HFF-Myc (cell line): ENCODE data around the gene GSTM2.

Experiments
- DNase-seq: peaks from one replicate; pipeline ENCODE4 v3.0.0-alpha.2; 2011; ENCODE audit warnings: low read depth; ENCODE audit errors: extremely low read depth
- H3K4me3 ChIP-seq: replicated peaks from 2 replicates; pipeline ENCODE4 v1.5.1; 2011; ENCODE audit warnings: low read depth, mild to moderate bottlenecking, control low read depth, low read length
- TF ChIP-seq, protein P1 (sequence below): IDR thresholded peaks from 2 replicates; pipeline ENCODE4 v1.5.1; 2012; ENCODE audit warnings: mild to moderate bottlenecking, low read depth, low read length, control low read depth; ENCODE audit errors: missing control alignments

GSTM2 gene

DNA sequence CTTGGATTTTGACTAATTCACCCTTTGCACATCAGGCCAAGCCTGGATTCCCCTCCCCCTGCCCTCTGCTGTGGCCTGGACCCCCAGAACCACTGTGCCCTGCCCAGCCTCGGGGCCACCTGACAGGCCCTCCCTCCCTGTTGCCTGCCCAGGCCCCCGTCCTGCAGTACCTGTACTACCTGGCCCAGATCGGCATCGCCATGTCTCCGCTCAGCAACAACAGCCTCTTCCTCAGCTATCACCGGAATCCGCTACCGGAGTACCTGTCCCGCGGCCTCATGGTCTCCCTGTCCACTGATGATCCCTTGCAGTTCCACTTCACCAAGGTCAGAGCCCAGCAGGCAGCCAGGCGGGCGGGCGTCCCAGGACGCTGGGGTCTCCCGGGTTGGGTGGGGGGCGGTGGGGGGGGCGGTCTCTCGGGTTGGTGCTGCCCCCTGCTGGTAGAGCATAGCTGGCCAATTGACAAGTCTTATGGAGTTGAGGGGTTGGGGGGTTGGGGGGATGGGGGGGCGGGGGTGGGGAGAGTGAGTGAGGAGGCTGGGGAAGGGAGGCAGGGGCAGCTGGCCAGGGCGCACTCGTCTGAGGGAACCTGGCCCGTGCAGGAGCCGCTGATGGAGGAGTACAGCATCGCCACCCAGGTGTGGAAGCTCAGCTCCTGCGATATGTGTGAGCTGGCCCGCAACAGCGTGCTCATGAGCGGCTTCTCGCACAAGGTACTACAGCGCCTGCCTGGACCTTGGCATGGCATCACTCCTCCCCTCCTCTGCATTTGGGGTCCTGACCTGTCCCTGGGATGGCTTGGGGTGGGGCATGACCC is 37.6 kb upstream of the GSTM2 start:
- DNase-seq, result no peak
- TF ChIP-seq, protein P1, sequence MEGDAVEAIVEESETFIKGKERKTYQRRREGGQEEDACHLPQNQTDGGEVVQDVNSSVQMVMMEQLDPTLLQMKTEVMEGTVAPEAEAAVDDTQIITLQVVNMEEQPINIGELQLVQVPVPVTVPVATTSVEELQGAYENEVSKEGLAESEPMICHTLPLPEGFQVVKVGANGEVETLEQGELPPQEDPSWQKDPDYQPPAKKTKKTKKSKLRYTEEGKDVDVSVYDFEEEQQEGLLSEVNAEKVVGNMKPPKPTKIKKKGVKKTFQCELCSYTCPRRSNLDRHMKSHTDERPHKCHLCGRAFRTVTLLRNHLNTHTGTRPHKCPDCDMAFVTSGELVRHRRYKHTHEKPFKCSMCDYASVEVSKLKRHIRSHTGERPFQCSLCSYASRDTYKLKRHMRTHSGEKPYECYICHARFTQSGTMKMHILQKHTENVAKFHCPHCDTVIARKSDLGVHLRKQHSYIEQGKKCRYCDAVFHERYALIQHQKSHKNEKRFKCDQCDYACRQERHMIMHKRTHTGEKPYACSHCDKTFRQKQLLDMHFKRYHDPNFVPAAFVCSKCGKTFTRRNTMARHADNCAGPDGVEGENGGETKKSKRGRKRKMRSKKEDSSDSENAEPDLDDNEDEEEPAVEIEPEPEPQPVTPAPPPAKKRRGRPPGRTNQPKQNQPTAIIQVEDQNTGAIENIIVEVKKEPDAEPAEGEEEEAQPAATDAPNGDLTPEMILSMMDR, result no peak
- H3K4me3 ChIP-seq, result no peak overlapping the region

DNA sequence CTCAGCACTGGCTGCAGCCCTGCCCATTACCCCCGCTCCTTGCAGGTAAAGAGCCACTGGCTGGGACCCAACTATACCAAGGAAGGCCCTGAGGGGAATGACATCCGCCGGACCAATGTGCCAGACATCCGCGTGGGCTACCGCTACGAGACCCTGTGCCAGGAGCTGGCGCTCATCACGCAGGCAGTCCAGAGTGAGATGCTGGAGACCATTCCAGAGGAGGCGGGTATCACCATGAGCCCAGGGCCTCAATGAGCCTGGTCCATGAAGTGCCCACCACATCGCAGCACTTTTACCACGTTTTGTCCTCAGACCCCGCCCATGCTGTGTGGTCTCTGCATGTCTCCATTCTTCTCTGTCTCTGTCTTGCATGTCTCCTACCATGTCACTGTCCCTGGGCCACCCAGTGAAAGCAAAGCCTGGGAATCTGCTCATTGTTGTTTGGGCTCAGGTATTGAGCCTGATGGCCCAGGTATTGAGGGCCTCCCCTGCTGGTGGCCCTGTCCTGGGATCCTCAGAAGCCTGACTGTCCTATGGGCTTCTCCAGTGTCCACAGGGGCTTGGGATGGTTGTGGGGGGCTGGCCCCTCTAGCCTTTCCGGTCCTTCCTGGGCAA is 36.9 kb upstream of the GSTM2 start:
- TF ChIP-seq, protein P1, result no peak
- no peak overlapping the region for H3K4me3 ChIP-seq
- no peak for DNase-seq

DNA sequence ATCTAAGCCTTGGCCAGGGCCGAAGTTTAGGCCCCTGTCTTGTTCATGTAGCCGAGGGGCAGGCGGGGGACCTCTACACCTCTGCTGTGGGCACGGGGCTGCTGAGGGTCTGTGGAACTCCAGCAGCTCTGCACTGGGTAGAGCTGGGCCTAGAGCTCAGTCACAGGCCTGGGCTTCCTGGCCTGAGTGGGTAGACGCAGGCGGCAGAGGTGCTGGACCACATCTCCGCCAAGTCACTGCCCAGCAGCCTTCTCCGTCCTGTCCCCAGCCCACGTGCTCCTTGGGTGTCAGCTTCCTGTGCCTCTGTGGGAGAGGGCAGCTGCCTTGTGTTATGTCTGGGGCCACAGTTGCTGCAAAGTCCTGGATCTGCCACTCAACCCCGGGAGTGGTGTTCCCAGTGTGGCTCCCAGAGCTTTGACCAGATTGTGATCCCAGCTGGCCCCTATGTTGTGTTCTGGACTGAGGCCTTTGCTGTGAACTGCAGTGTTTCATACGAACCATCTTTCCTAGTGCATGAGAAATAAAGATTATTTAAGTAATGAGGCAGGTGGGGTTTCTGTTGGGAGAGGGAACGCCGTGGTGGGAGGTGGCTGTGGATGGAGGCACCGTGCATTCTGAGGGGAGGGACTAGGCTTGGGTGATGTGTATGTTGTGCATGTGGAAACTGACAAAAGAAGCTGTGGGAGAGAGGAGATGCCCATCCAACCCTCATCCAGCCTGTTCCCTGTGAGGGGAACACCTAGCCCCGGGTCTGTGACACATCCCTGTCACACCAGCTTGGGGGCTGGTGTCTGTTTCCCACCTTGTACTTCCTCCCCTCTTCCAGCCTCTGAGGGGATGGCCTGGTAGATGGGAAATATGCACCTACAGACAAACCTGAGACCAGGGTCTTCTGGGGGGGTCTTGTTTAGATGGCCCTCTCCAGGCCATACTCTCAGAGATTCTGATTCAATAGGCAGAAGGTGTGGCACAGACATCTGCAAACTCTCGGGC is 36.0 kb upstream of the GSTM2 start:
- H3K4me3 ChIP-seq, result no peak overlapping the region
- DNase-seq, result no peak
- TF ChIP-seq, protein P1, result no peak

DNA sequence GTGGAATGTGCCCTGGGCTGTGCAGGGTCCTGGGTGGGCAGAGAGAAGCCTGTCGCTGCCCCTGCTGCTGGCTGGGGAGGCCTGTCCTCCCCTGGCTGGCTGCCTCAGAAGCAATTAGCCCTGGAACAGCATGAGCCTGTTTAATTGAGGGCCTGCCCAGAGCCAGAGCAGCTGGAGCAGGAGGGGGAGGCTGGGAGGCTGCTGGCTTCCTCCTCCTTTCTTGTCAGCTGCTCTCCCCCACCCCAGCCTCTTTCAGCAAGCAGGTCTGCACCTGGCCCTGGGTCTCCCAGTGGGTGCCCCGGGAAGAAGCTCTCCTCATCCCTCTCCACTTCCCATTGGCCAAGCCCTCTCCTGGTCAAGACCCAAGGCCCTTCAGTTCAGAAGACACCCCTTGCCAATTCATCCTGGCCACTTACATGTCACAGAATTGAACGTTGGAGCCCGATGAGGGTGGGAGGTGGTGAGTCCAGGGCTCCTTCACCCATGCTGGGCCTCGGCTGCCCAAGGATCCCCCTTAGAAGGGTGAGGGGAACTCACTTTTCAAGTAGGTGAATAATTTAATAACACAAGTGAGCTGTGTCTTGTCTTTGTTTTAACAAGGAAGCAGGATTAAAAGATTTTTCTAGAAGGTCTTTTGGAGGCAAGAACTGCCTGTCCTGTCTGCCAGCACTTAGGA is 35.0 kb upstream of the GSTM2 start:
- no peak overlapping the region for H3K4me3 ChIP-seq
- TF ChIP-seq, protein P1, result no peak
- no peak for DNase-seq

DNA sequence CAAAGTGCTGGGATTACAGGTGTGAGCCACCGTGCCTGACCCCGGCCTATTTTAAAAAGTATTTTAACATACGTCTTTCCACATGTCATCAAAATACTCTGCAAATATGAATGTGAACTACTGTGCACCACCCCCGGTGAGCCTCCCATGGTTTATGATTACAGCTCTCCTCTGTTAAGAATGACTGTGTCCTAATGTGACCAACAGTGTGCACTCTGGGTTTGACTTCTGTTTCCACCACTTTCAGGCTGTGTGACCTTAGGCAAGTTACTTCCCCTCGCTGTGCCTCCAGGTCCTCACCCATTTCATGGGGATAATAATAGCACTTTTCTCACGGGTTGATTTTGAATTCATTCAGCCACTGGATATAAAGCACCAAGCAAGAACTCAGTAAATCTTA is 33.6 kb upstream of the GSTM2 start:
- DNase-seq, result no peak

More for the DNA sequence above, 33.6 kb upstream of the GSTM2 start:
- no peak overlapping the region for H3K4me3 ChIP-seq
- TF ChIP-seq, protein P1, result no peak
